ENCODE measurements around the gene PLEKHA5.
A peak's percentile ranks its signal among the peaks of the same experiment; 100 is the strongest.

PLEKHA5 gene

GRCh38 chr12:19169222-19169621 lies 39.7 kb downstream of the PLEKHA5 start:
- no peak for TF ChIP-seq CTCF (IDR thresholded peaks at IDR 0.05)

GRCh38 chr12:19171731-19172130 lies 42.2 kb downstream of the PLEKHA5 start:
- no peak for TF ChIP-seq CTCF (IDR thresholded peaks at IDR 0.05)

DNA sequence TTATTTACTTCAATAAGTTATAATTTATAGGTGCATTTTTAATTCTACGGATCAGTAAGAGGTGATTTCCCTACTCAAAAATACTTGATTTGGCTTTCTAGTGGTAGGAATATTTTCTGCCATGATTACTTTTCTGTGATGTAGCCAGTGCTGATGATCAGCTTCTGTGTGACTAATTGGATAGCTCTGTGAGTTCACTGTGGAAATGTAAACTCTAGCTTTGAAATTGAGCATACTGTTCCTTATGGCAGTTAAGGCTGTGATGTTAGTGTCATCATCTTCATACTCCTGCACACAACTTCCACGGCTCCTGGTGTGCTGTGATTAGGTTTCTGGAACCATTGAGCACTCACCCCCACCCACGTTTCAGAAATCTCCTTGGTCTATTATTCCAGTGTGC lies 48.2 kb downstream of the PLEKHA5 start:
- TF ChIP-seq CTCF (IDR thresholded peaks at IDR 0.05): no peak

DNA sequence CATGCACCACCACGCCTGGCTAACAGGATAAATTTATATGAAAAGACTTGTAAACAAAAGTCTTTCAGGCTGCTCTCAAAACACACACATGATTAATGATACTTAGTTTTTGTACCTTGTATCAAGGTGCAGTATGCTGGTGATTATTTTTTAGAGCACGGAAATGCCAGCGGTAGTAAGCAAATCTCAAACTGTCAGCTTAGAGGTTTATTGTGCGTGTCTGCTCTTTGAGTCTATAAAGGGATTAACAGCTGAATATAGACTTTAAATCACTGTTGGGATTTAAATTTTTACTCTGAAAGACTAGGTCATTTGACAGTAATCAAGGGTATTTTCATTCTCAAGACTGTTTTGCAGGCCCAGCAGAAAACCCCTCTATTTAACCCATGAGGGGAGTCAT lies 50.5 kb downstream of the PLEKHA5 start:
- TF ChIP-seq CTCF (IDR thresholded peaks at IDR 0.05): no peak

DNA sequence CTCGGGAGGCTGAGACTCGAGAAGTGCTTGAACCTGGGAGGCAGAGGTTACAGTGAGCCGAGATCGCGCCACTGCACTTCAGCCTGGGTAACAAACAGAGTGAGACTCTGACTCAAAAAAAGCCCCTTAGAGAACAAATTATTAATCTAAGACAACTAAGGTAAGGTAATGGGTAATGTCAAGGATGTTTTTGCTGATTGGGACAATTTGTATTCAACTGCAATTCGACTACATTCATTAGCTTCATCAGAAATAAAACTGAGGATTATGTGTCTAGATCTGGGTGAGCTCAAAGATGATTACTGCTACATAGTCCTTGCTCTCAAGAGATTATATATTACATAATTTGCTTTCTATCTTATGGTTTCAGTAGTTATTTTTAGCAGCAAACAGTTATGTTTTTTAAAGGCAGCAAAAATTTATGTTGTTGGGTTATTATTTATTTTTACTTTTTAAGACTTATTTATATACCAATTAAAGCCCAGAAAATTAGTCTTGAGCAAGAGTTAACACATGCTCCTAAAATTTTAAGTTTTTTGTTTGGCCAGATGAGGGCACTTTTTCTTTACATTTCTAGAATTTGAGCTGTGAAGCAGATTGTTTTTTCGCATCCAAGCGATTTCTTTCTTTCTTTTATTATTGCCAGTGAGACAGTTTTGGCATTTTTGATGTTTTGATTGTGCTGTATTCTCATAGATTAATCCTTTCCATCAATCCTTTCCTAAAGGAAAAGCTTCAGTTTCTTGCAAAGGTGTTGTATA lies 52.3 kb downstream of the PLEKHA5 start:
- TF ChIP-seq CTCF (IDR thresholded peaks at IDR 0.05): peak; percentile 48

- TF ChIP-seq CTCF (IDR thresholded peaks at IDR 0.05): 0 out of 2 replicates have a peak, but pooled peaks have one; percentile 22
Measured at GRCh38 chr12:19183121-19183838, 53.7 kb downstream of the PLEKHA5 start.

GRCh38 chr12:19185262-19185929 lies 55.9 kb downstream of the PLEKHA5 start:
- no peak for TF ChIP-seq CTCF (IDR thresholded peaks at IDR 0.05)
